KMS-11 (cell line): ENCODE results near the gene DUSP9.

Experiments used
- H2AFZ ChIP-seq: fragments of 200-600 bp; sonication (generic); 2 replicates; pipeline ENCODE4 v1.6.1; 2016; ENCODE audit warnings: antibody characterized with exemption, mixed run types, low read depth
- H3K27ac ChIP-seq: fragments of 200-600 bp; sonication (generic); 2 replicates; pipeline ENCODE4 v1.6.1; 2016; ENCODE audit warnings: mild to moderate bottlenecking, mixed run types
- H3K27me3 ChIP-seq: fragments of 200-600 bp; sonication (generic); 2 replicates; pipeline ENCODE4 v1.6.1; 2017; ENCODE audit warnings: mild to moderate bottlenecking, low read depth, mixed run types, moderate library complexity; ENCODE audit not compliant: insufficient read depth
- H3K36me3 ChIP-seq: fragments of 200-600 bp; sonication (generic); 2 replicates; pipeline ENCODE4 v1.6.1; 2017; ENCODE audit warnings: mild to moderate bottlenecking, mixed run types; ENCODE audit not compliant: insufficient read depth
- H3K4me1 ChIP-seq: fragments of 200-600 bp; sonication (generic); 2 replicates; pipeline ENCODE4 v1.6.1; 2016; ENCODE audit warnings: mild to moderate bottlenecking, low read depth, mixed run types; ENCODE audit not compliant: poor library complexity, severe bottlenecking
- H3K4me2 ChIP-seq: fragments of 200-600 bp; sonication (generic); 2 replicates; pipeline ENCODE4 v1.7.0; 2016; ENCODE audit warnings: mild to moderate bottlenecking, mixed run types
- H3K4me3 ChIP-seq: fragments of 200-600 bp; sonication (generic); IDR thresholded peaks from 2 replicates; pipeline ENCODE4 v1.6.1; 2017; ENCODE audit warnings: low read depth, low read length, mixed read lengths; ENCODE audit not compliant: insufficient read depth
- H3K79me2 ChIP-seq: fragments of 200-600 bp; sonication (generic); 2 replicates; pipeline ENCODE4 v1.6.1; 2016; ENCODE audit warnings: low read depth, mixed run types; ENCODE audit not compliant: insufficient read depth
- H3K9ac ChIP-seq: fragments of 200-600 bp; sonication (generic); 2 replicates; pipeline ENCODE4 v1.6.1; 2016; ENCODE audit warnings: mild to moderate bottlenecking, mixed run types
- H4K20me1 ChIP-seq: fragments of 200-600 bp; sonication (generic); 2 replicates; pipeline ENCODE4 v1.6.1; 2016; ENCODE audit warnings: mild to moderate bottlenecking, mixed run types; ENCODE audit not compliant: insufficient read depth
- TF ChIP-seq, protein P1 (sequence below): fragments of 200-600 bp; sonication (generic); conservative IDR thresholded peaks from 2 replicates; pipeline ENCODE4 v1.6.1; 2017; ENCODE audit warnings: low read depth, mild to moderate bottlenecking, antibody characterized with exemption, low read length, moderate library complexity, mixed read lengths

The DUSP9 gene

DNA sequence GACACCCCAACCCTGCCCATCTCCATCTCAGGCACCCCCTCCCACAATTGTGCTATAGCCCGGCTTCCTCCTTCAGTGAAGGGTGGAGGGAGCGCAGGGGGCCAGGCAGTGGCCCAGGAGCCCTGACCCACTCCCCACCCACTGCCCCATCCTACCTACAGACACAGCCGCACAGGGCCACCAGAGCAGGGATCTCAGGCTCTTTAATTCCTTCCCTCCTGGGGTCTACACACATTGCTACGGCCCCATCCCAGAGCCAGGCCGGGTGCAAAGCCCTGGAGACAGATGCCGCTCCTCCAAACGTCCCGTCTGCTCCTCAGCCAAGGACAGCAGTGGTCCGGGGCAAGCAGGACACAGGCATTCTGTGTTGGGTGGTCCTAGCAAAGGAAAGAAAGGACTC lies 12.8 kb upstream of the DUSP9 start:
- no peak overlapping the region for H3K4me3 ChIP-seq

GRCh38 chrX:153634832-153635231 lies 12.2 kb upstream of the DUSP9 start:
- Histone ChIP-seq H3K4me2 (no peak overlapping the region), H2AFZ (no peak overlapping the region), H3K36me3 (no peaks in the 10 kb centered on the region), H3K27me3 (peaks cover 48% of the 10 kb centered on the region), H3K9ac (no peak overlapping the region), H3K4me1 (no peaks in the 10 kb centered on the region), H3K79me2 (no peaks in the 10 kb centered on the region), H4K20me1 (no peaks in the 10 kb centered on the region), H3K4me3 (no peak overlapping the region), H3K27ac (no peak overlapping the region)
- TF ChIP-seq, protein P1, sequence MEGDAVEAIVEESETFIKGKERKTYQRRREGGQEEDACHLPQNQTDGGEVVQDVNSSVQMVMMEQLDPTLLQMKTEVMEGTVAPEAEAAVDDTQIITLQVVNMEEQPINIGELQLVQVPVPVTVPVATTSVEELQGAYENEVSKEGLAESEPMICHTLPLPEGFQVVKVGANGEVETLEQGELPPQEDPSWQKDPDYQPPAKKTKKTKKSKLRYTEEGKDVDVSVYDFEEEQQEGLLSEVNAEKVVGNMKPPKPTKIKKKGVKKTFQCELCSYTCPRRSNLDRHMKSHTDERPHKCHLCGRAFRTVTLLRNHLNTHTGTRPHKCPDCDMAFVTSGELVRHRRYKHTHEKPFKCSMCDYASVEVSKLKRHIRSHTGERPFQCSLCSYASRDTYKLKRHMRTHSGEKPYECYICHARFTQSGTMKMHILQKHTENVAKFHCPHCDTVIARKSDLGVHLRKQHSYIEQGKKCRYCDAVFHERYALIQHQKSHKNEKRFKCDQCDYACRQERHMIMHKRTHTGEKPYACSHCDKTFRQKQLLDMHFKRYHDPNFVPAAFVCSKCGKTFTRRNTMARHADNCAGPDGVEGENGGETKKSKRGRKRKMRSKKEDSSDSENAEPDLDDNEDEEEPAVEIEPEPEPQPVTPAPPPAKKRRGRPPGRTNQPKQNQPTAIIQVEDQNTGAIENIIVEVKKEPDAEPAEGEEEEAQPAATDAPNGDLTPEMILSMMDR, result no peak

More for the DNA sequence above, 12.8 kb upstream of the DUSP9 start:
- H3K9ac ChIP-seq, result no peak overlapping the region
- TF ChIP-seq, protein P1, result no peak
- no peak overlapping the region for H2AFZ ChIP-seq
- H3K4me2 ChIP-seq, result no peak overlapping the region
- no peaks in the 10 kb centered on the region for H3K4me1 ChIP-seq
- H4K20me1 ChIP-seq, result no peaks in the 10 kb centered on the region
- no peaks in the 10 kb centered on the region for H3K79me2 ChIP-seq
- H3K27ac ChIP-seq, result no peak overlapping the region
- H3K36me3 ChIP-seq, result no peaks in the 10 kb centered on the region
- H3K27me3 ChIP-seq, result peaks cover 48% of the 10 kb centered on the region

GRCh38 chrX:153635388-153635787 lies 11.6 kb upstream of the DUSP9 start:
- no peaks in the 10 kb centered on the region for H3K79me2 ChIP-seq
- no peak overlapping the region for H3K27ac ChIP-seq
- no peaks in the 10 kb centered on the region for H4K20me1 ChIP-seq
- peaks cover 43% of the 10 kb centered on the region for H3K27me3 ChIP-seq
- H2AFZ ChIP-seq, result no peak overlapping the region
- H3K4me3 ChIP-seq, result no peak overlapping the region
- no peak overlapping the region for H3K4me2 ChIP-seq
- H3K4me1 ChIP-seq, result no peaks in the 10 kb centered on the region
- H3K9ac ChIP-seq, result no peak overlapping the region
- TF ChIP-seq, protein P1, result no peak
- no peaks in the 10 kb centered on the region for H3K36me3 ChIP-seq

DNA sequence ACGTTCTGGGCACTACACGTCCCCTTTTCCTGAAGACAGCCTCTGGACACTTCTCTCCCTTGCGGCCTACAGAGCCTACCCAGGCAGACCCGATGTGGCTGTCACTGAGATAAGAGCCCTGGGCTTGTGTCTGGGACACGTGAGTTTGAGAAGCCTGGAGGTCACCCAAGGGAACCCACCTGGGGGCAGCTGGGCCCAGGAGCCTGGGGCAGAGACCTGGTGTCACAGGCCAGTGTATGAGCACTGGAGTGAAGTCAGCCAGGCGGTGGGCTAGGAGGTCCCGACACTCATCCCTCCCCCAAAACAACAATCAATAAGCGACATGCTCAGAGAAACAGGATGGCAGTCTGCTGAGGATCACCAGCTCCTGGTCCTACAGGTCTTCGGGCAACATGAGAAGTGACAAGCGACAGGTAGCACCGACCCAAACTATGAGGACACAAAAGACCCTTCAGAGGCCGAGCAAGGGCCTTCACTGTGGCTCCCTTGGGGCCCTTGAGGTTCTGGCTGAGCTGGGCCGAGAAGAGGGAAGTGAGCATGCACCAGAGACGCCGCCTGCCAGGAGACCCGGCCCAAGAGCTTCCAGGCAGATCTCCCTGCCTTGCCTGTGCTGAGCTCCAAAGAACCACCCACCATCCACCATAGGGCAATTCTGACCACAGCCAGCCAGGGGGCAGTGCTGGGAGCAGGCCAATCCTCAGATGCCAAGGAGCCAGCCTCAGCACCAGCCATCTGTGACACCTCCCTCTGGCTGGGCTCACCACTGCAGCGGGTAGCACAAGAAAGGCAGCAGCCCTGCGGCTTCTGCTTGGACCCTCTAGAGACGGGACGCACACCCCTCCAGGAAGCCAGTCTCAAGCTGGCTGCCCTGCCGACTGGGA lies 11.0 kb upstream of the DUSP9 start:
- Histone ChIP-seq H4K20me1 (no peaks in the 10 kb centered on the region), H3K27ac (no peak overlapping the region), H3K4me1 (no peaks in the 10 kb centered on the region), H3K27me3 (peaks cover 42% of the 10 kb centered on the region; the same call in 1 of the 2 replicates), H3K4me3 (no peak overlapping the region), H3K9ac (no peak overlapping the region), H3K4me2 (no peak overlapping the region), H3K36me3 (no peaks in the 10 kb centered on the region), H2AFZ (no peak overlapping the region), H3K79me2 (no peaks in the 10 kb centered on the region)
- TF ChIP-seq, protein P1, result peak; percentile 55
